ENCODE results near the gene TIAM1.
A peak's percentile ranks its signal among the peaks of the same experiment; 100 is the strongest.

TIAM1 gene

DNA sequence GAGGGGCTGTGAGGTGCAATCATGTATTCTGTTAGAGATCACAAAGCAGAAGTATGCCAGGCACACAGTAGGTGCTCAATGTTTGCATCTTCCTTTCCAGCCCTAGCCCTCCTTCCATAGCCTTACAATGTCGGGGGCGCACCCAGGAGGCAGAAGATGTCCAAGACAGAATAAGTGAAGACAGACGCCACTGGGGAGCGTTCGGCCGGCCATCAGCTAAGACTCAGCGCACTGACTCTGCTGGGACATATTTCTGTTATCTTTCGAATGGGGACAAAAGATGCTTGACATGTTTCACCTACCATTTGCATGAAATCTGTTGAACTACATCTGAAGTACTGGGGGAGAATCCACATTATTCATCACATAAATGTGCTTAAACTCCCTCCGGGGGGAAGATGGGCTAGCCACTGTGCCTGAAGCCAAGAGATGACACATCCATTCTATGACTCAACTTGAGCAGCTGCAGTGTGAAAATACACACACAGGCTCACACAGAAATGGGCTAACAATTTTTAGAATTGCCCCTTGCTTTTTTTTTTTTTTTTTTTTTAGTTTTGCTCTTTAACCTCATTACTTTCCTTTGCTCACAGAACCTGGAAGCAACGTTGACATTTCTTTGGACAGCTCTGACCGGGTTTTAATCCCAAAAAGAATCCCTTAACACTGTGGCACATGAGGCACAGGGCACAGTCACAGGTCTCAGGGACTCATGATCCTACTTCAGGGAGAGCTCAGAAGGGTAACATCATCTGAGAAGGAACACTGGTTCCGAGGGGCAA, 7.9 kb downstream of the TIAM1 start:
- Histone ChIP-seq H3K9me3 (ENCODE audit: control insufficient read depth in 5 of 5, low read length in 5 of 5) (peaks cover 0 to 1% (median 0%) of the 10 kb centered on the region in 5 donors), H3K27ac (ENCODE audit: low read depth, low read length) (no peak overlapping the region), H3K4me3 (ENCODE audit: low read depth in 1 of 5, low read length in 5 of 5) (no peak overlapping the region), H3K27me3 (ENCODE audit: control insufficient read depth in 5 of 5, insufficient read depth in 4 of 5, low read length in 5 of 5) (peaks cover 0 to 11% (median 3%) of the 10 kb centered on the region in 5 donors), H3K9ac (ENCODE audit: low read length in 5 of 5) (no peak overlapping the region), H3K36me3 (ENCODE audit: control insufficient read depth in 5 of 5, insufficient read depth in 5 of 5, low read length in 5 of 5) (peaks cover 0 to 4% (median 0%) of the 10 kb centered on the region in 5 donors), H3K4me1 (ENCODE audit: control insufficient read depth in 5 of 5, insufficient read depth in 5 of 5, low read length in 5 of 5) (peaks cover 0 to 3% (median 0%) of the 10 kb centered on the region in 5 donors)

DNA sequence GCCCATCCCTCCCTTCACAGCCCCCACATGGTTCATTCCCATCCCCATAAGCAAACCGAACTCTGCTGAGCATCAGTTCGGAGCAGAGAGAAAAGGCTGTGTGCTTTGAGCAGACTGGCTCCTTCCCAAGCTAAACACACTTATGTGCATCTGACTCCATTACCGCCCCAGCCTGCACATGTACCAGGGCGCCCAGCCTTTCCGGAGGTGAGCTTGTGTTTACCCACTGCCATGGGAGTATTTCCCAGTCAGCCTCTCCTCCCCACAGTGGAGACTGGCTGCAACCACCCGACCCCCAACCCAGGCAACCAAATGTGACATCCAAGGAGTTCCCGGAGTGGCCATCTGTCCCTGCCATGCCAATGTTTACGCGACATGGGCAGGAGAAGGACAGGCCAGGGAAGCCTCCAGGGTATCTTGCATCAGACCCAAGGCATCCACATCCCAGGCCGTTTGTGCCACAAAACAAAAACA, 9.4 kb downstream of the TIAM1 start:
- H3K4me1 ChIP-seq (ENCODE audit: control insufficient read depth in 5 of 5, insufficient read depth in 5 of 5, low read length in 5 of 5) = peaks cover 0 to 3% (median 0%) of the 10 kb centered on the region in 5 donors
- H3K36me3 ChIP-seq (ENCODE audit: control insufficient read depth in 5 of 5, insufficient read depth in 5 of 5, low read length in 5 of 5) = peaks cover 0 to 4% (median 0%) of the 10 kb centered on the region in 5 donors
- no peak overlapping the region for H3K27ac ChIP-seq (ENCODE audit: low read depth, low read length)
- no peak overlapping the region for H3K4me3 ChIP-seq (ENCODE audit: low read depth in 1 of 5, low read length in 5 of 5)
- H3K9me3 ChIP-seq (ENCODE audit: control insufficient read depth in 5 of 5, low read length in 5 of 5) = peaks cover 0 to 7% (median 2%) of the 10 kb centered on the region in 5 donors
- peaks cover 0 to 11% (median 3%) of the 10 kb centered on the region in 5 donors for H3K27me3 ChIP-seq (ENCODE audit: control insufficient read depth in 5 of 5, insufficient read depth in 4 of 5, low read length in 5 of 5)
- no peak overlapping the region for H3K9ac ChIP-seq (ENCODE audit: low read length in 5 of 5)

DNA sequence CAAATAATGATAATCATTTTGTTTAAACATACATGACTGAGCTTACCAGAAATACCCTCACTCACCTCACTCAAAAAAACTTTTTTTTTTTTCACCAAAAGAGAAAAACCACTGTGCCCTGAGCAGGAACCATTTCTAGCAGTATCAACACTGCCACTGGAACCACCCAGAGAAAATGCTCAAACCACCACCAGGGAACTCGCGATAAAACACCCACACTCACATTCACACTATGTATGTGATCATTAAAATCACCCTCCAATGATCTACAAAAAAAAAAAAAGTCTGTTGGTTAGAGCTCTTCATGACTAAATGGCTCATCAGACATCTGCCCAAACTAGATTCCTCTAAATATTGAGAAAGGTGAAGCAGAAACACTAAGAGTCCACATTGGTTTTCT, 11.5 kb downstream of the TIAM1 start:
- Histone ChIP-seq H3K9me3 (ENCODE audit: control insufficient read depth in 5 of 5, low read length in 5 of 5) (peaks cover 0 to 7% (median 2%) of the 10 kb centered on the region in 5 donors), H3K4me1 (ENCODE audit: control insufficient read depth in 5 of 5, insufficient read depth in 5 of 5, low read length in 5 of 5) (peaks cover 0 to 3% (median 0%) of the 10 kb centered on the region in 5 donors), H3K36me3 (ENCODE audit: control insufficient read depth in 5 of 5, insufficient read depth in 5 of 5, low read length in 5 of 5) (no peaks in the 10 kb centered on the region), H3K27me3 (ENCODE audit: control insufficient read depth in 5 of 5, insufficient read depth in 4 of 5, low read length in 5 of 5) (peaks cover 0 to 11% (median 0%) of the 10 kb centered on the region in 5 donors), H3K4me3 (ENCODE audit: low read depth in 1 of 5, low read length in 5 of 5) (no peak overlapping the region), H3K27ac (ENCODE audit: low read depth, low read length) (no peak overlapping the region), H3K9ac (ENCODE audit: low read length in 5 of 5) (no peak overlapping the region)

DNA sequence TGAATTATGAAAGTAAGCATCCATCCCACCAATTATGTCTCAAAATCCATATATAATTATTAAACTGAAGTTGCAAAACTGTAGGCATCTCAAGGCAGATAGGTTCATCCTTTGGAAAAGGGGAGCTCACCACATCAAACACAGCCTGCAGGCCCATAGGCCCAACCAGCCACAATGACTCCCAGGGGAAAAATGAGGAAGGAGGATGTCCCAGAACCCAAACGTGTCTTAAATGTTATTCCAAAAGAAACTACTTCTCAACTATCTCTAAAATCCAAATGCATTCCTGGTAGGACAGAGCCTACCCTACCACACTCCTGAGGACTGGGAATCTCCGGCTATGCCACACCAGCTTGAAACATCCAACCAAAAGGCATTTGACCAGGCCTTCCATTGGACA, 12.8 kb downstream of the TIAM1 start:
- peaks cover 0 to 8% (median 2%) of the 10 kb centered on the region in 5 donors for H3K4me1 ChIP-seq (ENCODE audit: control insufficient read depth in 5 of 5, insufficient read depth in 5 of 5, low read length in 5 of 5)
- H3K4me3 ChIP-seq (ENCODE audit: low read depth in 1 of 5, low read length in 5 of 5) = no peak overlapping the region
- H3K27me3 ChIP-seq (ENCODE audit: control insufficient read depth in 5 of 5, insufficient read depth in 4 of 5, low read length in 5 of 5) = peaks cover 0 to 6% (median 0%) of the 10 kb centered on the region in 5 donors
- H3K9ac ChIP-seq (ENCODE audit: low read length in 5 of 5) = no peak overlapping the region
- H3K9me3 ChIP-seq (ENCODE audit: control insufficient read depth in 5 of 5, low read length in 5 of 5) = peaks cover 0 to 7% (median 2%) of the 10 kb centered on the region in 5 donors
- no peaks in the 10 kb centered on the region for H3K36me3 ChIP-seq (ENCODE audit: control insufficient read depth in 5 of 5, insufficient read depth in 5 of 5, low read length in 5 of 5)
- H3K27ac ChIP-seq (ENCODE audit: low read depth, low read length) = no peak overlapping the region

DNA sequence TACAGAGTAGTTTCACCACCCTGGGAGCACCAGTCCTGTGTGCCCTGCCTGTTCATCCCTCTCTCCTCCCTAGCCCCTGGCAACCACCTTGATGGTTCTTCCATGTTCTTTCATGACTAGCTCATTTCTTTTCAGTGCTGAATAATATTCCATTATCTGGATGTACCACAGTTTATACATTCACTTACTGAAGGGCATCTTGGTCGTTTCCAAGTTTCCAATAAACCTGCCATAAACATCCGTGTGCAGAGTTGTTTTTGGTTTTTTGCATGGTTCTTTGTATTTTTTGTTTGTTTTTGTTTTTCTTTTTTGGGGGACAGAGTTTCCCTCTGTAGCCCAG, 13.9 kb downstream of the TIAM1 start:
- Histone ChIP-seq H3K27me3 (ENCODE audit: control insufficient read depth in 5 of 5, insufficient read depth in 4 of 5, low read length in 5 of 5) (peaks cover 0 to 2% (median 0%) of the 10 kb centered on the region in 5 donors), H3K9me3 (ENCODE audit: control insufficient read depth in 5 of 5, low read length in 5 of 5) (peaks cover 0 to 7% (median 2%) of the 10 kb centered on the region in 5 donors), H3K9ac (ENCODE audit: low read length in 5 of 5) (no peak overlapping the region), H3K4me3 (ENCODE audit: low read depth in 1 of 5, low read length in 5 of 5) (no peak overlapping the region), H3K36me3 (ENCODE audit: control insufficient read depth in 5 of 5, insufficient read depth in 5 of 5, low read length in 5 of 5) (no peaks in the 10 kb centered on the region), H3K4me1 (ENCODE audit: control insufficient read depth in 5 of 5, insufficient read depth in 5 of 5, low read length in 5 of 5) (peaks cover 0 to 8% (median 0%) of the 10 kb centered on the region in 5 donors), H3K27ac (ENCODE audit: low read depth, low read length) (no peak overlapping the region)

DNA sequence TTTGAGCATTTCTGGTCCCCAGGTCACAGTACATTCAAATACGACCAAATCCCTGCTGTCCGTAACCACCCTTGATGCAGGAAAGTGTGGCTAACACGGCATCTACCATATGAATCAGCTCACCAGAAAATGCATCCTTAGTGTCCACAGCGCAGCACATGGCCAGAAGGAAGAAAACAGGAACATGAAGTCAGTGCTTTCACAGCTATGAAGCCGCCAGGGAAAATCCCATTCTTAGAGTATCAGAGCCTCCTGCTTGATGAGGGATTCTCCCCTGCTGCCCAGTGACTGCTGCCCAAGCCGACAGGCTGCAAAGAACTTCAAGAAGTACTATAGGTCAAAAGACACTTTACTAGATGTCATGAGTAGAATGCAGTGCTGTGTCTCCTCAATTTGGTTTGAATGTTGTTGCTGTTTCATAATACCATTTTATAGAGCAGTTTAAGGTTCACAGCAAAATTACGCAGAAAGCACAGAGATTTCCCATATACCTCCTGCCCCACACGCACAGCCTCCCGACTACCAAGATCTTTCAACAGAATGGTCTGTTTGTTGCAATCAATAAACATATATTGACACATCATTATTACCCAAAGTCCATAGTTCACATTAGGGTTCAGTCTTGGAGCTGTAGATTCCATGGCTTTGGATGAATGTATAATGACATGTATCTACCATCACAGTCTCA, 14.5 kb downstream of the TIAM1 start:
- Histone ChIP-seq H3K4me1 (ENCODE audit: control insufficient read depth in 5 of 5, insufficient read depth in 5 of 5, low read length in 5 of 5) (peaks cover 0 to 8% (median 0%) of the 10 kb centered on the region in 5 donors), H3K27ac (ENCODE audit: low read depth, low read length) (no peak overlapping the region), H3K9me3 (ENCODE audit: control insufficient read depth in 5 of 5, low read length in 5 of 5) (peaks cover 0 to 7% (median 2%) of the 10 kb centered on the region in 5 donors), H3K9ac (ENCODE audit: low read length in 5 of 5) (no peak overlapping the region), H3K36me3 (ENCODE audit: control insufficient read depth in 5 of 5, insufficient read depth in 5 of 5, low read length in 5 of 5) (no peaks in the 10 kb centered on the region), H3K4me3 (ENCODE audit: low read depth in 1 of 5, low read length in 5 of 5) (no peak overlapping the region), H3K27me3 (ENCODE audit: control insufficient read depth in 5 of 5, insufficient read depth in 4 of 5, low read length in 5 of 5) (no peaks in the 10 kb centered on the region)

DNA sequence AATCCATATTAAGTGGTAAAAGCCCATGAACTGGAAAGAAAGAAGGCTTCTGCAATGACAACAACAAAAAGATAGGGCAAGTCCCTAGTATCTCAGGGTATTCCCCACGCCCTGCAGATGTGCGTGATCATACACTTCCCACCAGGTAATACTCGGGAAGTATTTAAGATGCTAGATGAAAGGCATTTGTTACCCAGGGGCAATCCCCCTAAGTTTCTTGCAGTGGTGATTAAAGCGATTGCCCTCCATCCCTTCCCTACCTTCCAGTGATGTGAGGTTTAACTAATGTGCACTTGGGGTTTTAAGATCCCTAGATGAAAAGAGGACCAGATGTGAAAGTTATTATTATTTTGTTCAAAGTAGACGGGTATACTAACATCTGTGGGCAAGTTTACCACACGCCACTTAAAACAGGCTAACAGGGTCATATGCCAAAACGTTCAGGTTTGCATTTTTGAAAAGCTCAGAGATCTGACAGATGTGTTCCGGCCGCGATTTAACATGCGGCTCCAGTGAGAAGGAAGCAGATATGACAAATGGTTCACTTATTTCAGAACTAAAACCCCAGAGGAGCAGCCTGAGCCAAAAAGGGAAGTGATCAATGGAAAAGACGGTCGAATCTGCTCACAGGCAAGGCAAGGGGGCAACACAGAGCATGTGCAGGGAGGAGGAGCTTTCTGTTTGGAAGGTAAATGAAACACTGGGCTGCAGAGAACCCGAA, 17.4 kb downstream of the TIAM1 start:
- H3K27ac ChIP-seq (ENCODE audit: low read depth, low read length) = no peak overlapping the region
- H3K4me3 ChIP-seq (ENCODE audit: low read depth in 1 of 5, low read length in 5 of 5) = peak overlapping the region in 2 of 5 donors; percentile 11 to 40
- H3K36me3 ChIP-seq (ENCODE audit: control insufficient read depth in 5 of 5, insufficient read depth in 5 of 5, low read length in 5 of 5) = no peaks in the 10 kb centered on the region
- no peaks in the 10 kb centered on the region for H3K27me3 ChIP-seq (ENCODE audit: control insufficient read depth in 5 of 5, insufficient read depth in 4 of 5, low read length in 5 of 5)
- H3K9ac ChIP-seq (ENCODE audit: low read length in 5 of 5) = no peak overlapping the region
- H3K9me3 ChIP-seq (ENCODE audit: control insufficient read depth in 5 of 5, low read length in 5 of 5) = peaks cover 0 to 7% (median 2%) of the 10 kb centered on the region in 5 donors
- peaks cover 0 to 8% (median 0%) of the 10 kb centered on the region in 5 donors for H3K4me1 ChIP-seq (ENCODE audit: control insufficient read depth in 5 of 5, insufficient read depth in 5 of 5, low read length in 5 of 5)

DNA sequence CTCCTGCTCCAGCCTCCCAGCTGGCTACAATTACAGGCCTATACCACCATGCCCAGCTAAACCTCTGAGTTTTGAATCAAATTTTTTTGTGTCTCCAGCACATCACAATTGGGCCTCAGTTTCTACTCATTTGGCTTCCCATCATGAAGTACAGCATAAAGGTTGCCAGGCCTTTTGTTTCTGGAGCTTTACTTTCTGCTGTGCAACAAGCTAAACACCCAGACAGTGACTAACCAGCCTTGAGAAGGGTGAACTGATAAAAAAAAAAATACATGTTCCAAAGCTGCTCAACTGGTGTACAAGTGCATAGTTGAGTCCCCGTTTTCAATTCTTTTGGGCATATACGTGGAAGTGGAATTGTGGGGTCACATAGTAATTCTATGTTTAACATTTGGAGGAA, 25.1 kb downstream of the TIAM1 start:
- Histone ChIP-seq H3K27me3 (ENCODE audit: control insufficient read depth in 5 of 5, insufficient read depth in 4 of 5, low read length in 5 of 5) (no peaks in the 10 kb centered on the region), H3K27ac (ENCODE audit: low read depth, low read length) (no peak overlapping the region), H3K9me3 (ENCODE audit: control insufficient read depth in 5 of 5, low read length in 5 of 5) (no peaks in the 10 kb centered on the region), H3K4me3 (ENCODE audit: low read depth in 1 of 5, low read length in 5 of 5) (no peak overlapping the region), H3K36me3 (ENCODE audit: control insufficient read depth in 5 of 5, insufficient read depth in 5 of 5, low read length in 5 of 5) (no peaks in the 10 kb centered on the region), H3K4me1 (ENCODE audit: control insufficient read depth in 5 of 5, insufficient read depth in 5 of 5, low read length in 5 of 5) (no peaks in the 10 kb centered on the region), H3K9ac (ENCODE audit: low read length in 5 of 5) (no peak overlapping the region)

DNA sequence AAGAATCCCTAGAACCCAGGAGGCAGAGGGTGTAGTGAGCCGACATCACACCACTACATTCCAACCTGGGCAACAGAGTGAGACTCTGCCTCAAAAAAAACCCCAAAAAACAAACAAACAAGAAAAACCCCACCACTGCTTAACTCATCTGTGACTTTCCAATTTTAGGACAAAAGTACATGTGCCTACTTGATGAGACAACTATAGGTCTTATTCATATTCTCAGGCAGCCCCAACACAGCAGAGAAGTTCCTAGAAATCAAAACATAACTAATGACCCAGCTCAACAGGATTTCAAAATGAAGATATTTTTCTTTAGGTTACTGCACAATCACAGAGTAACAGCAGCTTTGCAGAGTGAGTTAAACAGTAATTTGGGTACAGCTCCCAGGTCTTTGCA, 26.4 kb downstream of the TIAM1 start:
- no peaks in the 10 kb centered on the region for H3K4me1 ChIP-seq (ENCODE audit: control insufficient read depth in 5 of 5, insufficient read depth in 5 of 5, low read length in 5 of 5)
- H3K9ac ChIP-seq (ENCODE audit: low read length in 5 of 5) = no peak overlapping the region
- H3K27ac ChIP-seq (ENCODE audit: low read depth, low read length) = no peak overlapping the region
- no peaks in the 10 kb centered on the region for H3K27me3 ChIP-seq (ENCODE audit: control insufficient read depth in 5 of 5, insufficient read depth in 4 of 5, low read length in 5 of 5)
- H3K4me3 ChIP-seq (ENCODE audit: low read depth in 1 of 5, low read length in 5 of 5) = no peak overlapping the region
- H3K36me3 ChIP-seq (ENCODE audit: control insufficient read depth in 5 of 5, insufficient read depth in 5 of 5, low read length in 5 of 5) = no peaks in the 10 kb centered on the region
- no peaks in the 10 kb centered on the region for H3K9me3 ChIP-seq (ENCODE audit: control insufficient read depth in 5 of 5, low read length in 5 of 5)
